H1 (cell line): ENCODE data around the gene APOBEC2. TPM values are rescaled to one million over a fixed set of nuclear protein-coding genes. Genes with fewer than 3 reads are reported as not detected.

Source experiments
- CTCF ChIA-PET: fragments of 300-600 bp; sonication (Branson Sonifier 250); formaldehyde crosslinking; loops from one replicate; lab custom pipeline; 2021; ENCODE audit not compliant: partially characterized antibody; lab: Charles Lee
- POLR2A ChIA-PET: fragments of 300-600 bp; sonication (Branson Sonifier 250); formaldehyde crosslinking; loops from one replicate; lab custom pipeline; 2021; ENCODE audit warnings: inconsistent platforms; ENCODE audit not compliant: partially characterized antibody; lab: Charles Lee
- DNase-seq, 2 experiments: peaks; one replicate each; pipeline versions ENCODE4 v3.0.0 to v3.0.0-alpha.2; 2010 to 2022; ENCODE audit warnings: low spot score in 2 of 2, low read depth in 1 of 2, mixed read lengths in 1 of 2
- FAIRE-seq: peaks from 2 replicates; lab custom pipeline; 2011; peaks lifted over from hg19 to GRCh38; lab: Jason Lieb, UNC
- H2AFZ ChIP-seq: 2 replicates; pipeline ENCODE4 v1.8.1; 2012; ENCODE audit warnings: low read length, inconsistent platforms
- H2AK5ac ChIP-seq: 2 replicates; pipeline ENCODE4 v1.6.1; 2013; ENCODE audit warnings: low read depth, low read length
- H2BK120ac ChIP-seq: replicated peaks from 2 replicates; pipeline ENCODE3; 2013; ENCODE audit warnings: low read depth, low read length, inconsistent platforms
- H2BK12ac ChIP-seq: 2 replicates; pipeline ENCODE4 v1.6.1; 2013; ENCODE audit warnings: low read depth, low read length
- H2BK15ac ChIP-seq: 2 replicates; pipeline ENCODE4 v1.6.1; 2013; ENCODE audit warnings: low read length
- H2BK20ac ChIP-seq: 2 replicates; pipeline ENCODE4 v1.6.1; 2013; ENCODE audit warnings: low read length
- H2BK5ac ChIP-seq: 2 replicates; pipeline ENCODE4 v1.6.1; 2013; ENCODE audit warnings: low read depth, low read length
- H3K14ac ChIP-seq: 2 replicates; pipeline ENCODE4 v1.6.1; 2013; ENCODE audit warnings: inconsistent platforms; ENCODE audit not compliant: insufficient read length
- H3K18ac ChIP-seq: 2 replicates; pipeline ENCODE4 v1.6.1; 2013; ENCODE audit warnings: low read length; ENCODE audit errors: extremely low read depth
- H3K23ac ChIP-seq: 2 replicates; pipeline ENCODE4 v1.6.1; 2013; ENCODE audit warnings: inconsistent platforms; ENCODE audit not compliant: insufficient read length
- H3K23me2 ChIP-seq: 2 replicates; pipeline ENCODE4 v1.6.1; 2013; ENCODE audit warnings: low read depth, low read length
- H3K27ac ChIP-seq: 2 replicates; pipeline ENCODE4 v1.6.1; 2011; ENCODE audit warnings: low read depth, low read length, inconsistent platforms
- H3K27me3 ChIP-seq, 4 experiments: replicated peaks in 1 of 4; 1 replicate in 1 of 4; 2 replicates in 3 of 4; pipeline versions ENCODE4 v1.6.1 to v1.8.1; 2011 to 2013; ENCODE audit warnings: low read length in 3 of 4, mild to moderate bottlenecking in 3 of 4, inconsistent platforms in 2 of 4, mixed read lengths in 2 of 4, moderate library complexity in 1 of 4; ENCODE audit not compliant: control insufficient read depth in 3 of 4, insufficient read depth in 3 of 4; ENCODE audit errors: extremely low read depth in 1 of 4
- H3K36me3 ChIP-seq, 4 experiments: 2 replicates each; pipeline versions ENCODE4 v1.6.1 to v1.8.1; 2011 to 2013; ENCODE audit warnings: mild to moderate bottlenecking in 4 of 4, low read length in 3 of 4, moderate library complexity in 2 of 4, control low read depth in 1 of 4, inconsistent platforms in 1 of 4; ENCODE audit not compliant: insufficient read depth in 4 of 4, control insufficient read depth in 2 of 4
- H3K4ac ChIP-seq: replicated peaks from 2 replicates; pipeline ENCODE3; 2013; ENCODE audit warnings: low read length, low read depth, mixed read lengths, inconsistent platforms; ENCODE audit not compliant: insufficient read length
- H3K4me1 ChIP-seq, 4 experiments: replicated peaks in 1 of 4; 1 replicate in 1 of 4; 2 replicates in 3 of 4; pipeline versions ENCODE4 v1.6.1 to v1.8.1; 2011 to 2013; ENCODE audit warnings: low read length in 3 of 4, inconsistent platforms in 2 of 4, mixed read lengths in 1 of 4; ENCODE audit not compliant: insufficient read depth in 4 of 4, control insufficient read depth in 3 of 4
- H3K4me2 ChIP-seq, 2 experiments: 2 replicates each; pipeline versions ENCODE4 v1.6.1 to v1.8.1; 2011 to 2013; ENCODE audit warnings: low read depth in 2 of 2, low read length in 2 of 2, control low read depth in 1 of 2, inconsistent platforms in 1 of 2, mild to moderate bottlenecking in 1 of 2; ENCODE audit not compliant: insufficient read depth in 1 of 2
- H3K4me3 ChIP-seq, 4 experiments: fragments of 200-600, 300-600 bp in 1 of 4; sonication (generic), shearing (Covaris generic), sonication (Bioruptor Twin) in 1 of 4; 2 replicates each; pipeline versions ENCODE4 v1.5.1 to v1.8.1; 2011 to 2016; ENCODE audit warnings: low read length in 4 of 4, low read depth in 3 of 4, control low read depth in 2 of 4, inconsistent platforms in 2 of 4, mild to moderate bottlenecking in 2 of 4, mixed read lengths in 1 of 4, moderate library complexity in 1 of 4; ENCODE audit not compliant: insufficient read depth in 2 of 4; ENCODE audit errors: extremely low read depth in 1 of 4
- H3K56ac ChIP-seq: replicated peaks from 2 replicates; pipeline ENCODE3; 2013; ENCODE audit warnings: low read depth, mild to moderate bottlenecking, mixed read lengths, low read length, inconsistent platforms; ENCODE audit not compliant: insufficient read length
- H3K79me1 ChIP-seq: 2 replicates; pipeline ENCODE4 v1.6.1; 2013; ENCODE audit warnings: low read depth, low read length, control low read depth
- H3K79me2 ChIP-seq, 2 experiments: 2 replicates each; pipeline versions ENCODE4 v1.6.1 to v1.8.1; 2012 to 2013; ENCODE audit warnings: low read length in 2 of 2, mild to moderate bottlenecking in 2 of 2, inconsistent platforms in 1 of 2; ENCODE audit not compliant: insufficient read depth in 2 of 2, control insufficient read depth in 1 of 2
- H3K9ac ChIP-seq, 4 experiments: replicated peaks in 1 of 4; 1 replicate in 1 of 4; 2 replicates in 3 of 4; pipeline versions ENCODE4 v1.6.1 to v1.8.1; 2011 to 2013; ENCODE audit warnings: low read depth in 3 of 4, low read length in 3 of 4, control low read depth in 2 of 4, mild to moderate bottlenecking in 2 of 4, moderate library complexity in 2 of 4, inconsistent platforms in 1 of 4; ENCODE audit errors: extremely low read depth in 1 of 4
- H3K9me3 ChIP-seq, 2 experiments: 2 replicates each; pipeline versions ENCODE4 v1.6.1 to v1.8.1; 2012 to 2013; ENCODE audit warnings: mild to moderate bottlenecking in 2 of 2, moderate library complexity in 2 of 2, control low read depth in 1 of 2, inconsistent platforms in 1 of 2, low read depth in 1 of 2, low read length in 1 of 2, mixed read lengths in 1 of 2; ENCODE audit not compliant: insufficient read depth in 2 of 2
- H4K20me1 ChIP-seq, 2 experiments: replicated peaks in 1 of 2; 2 replicates each; pipeline versions ENCODE3 to v1.8.1; 2011 to 2013; ENCODE audit warnings: inconsistent platforms in 2 of 2, low read length in 2 of 2, mild to moderate bottlenecking in 1 of 2; ENCODE audit not compliant: insufficient read depth in 2 of 2, control insufficient read depth in 1 of 2
- H4K5ac ChIP-seq: 2 replicates; pipeline ENCODE4 v1.6.1; 2013; ENCODE audit warnings: low read length, low read depth, mixed read lengths, inconsistent platforms; ENCODE audit not compliant: insufficient read length
- H4K8ac ChIP-seq: 2 replicates; pipeline ENCODE4 v1.8.0; 2013; ENCODE audit warnings: mild to moderate bottlenecking, moderate library complexity, low read length, inconsistent platforms; ENCODE audit not compliant: insufficient read depth; ENCODE audit errors: extremely low read depth
- H4K91ac ChIP-seq: replicated peaks from 2 replicates; pipeline ENCODE3; 2013; ENCODE audit warnings: low read length, mixed read lengths, inconsistent platforms; ENCODE audit not compliant: insufficient read length
- ATF2 ChIP-seq: IDR thresholded peaks from 2 replicates; pipeline ENCODE4 v1.6.1; 2012; ENCODE audit warnings: low read length, inconsistent platforms
- EZH2 ChIP-seq: fragments of 200-600 bp; sonication (generic); IDR thresholded peaks from 2 replicates; pipeline ENCODE4 v1.7.1; 2012; ENCODE audit warnings: low read depth, mild to moderate bottlenecking, moderate library complexity, low read length, inconsistent platforms; ENCODE audit not compliant: severe bottlenecking
- FOSL1 ChIP-seq: IDR thresholded peaks from 2 replicates; pipeline ENCODE4 v1.6.1; 2011; ENCODE audit warnings: mild to moderate bottlenecking, low read depth, low read length, moderate library complexity; ENCODE audit not compliant: insufficient read depth
- HDAC2 ChIP-seq, 2 experiments: fragments of 300-600 bp in 1 of 2; sonication (generic) in 1 of 2; IDR thresholded peaks; 2 replicates each; pipeline ENCODE4 v1.6.1; 2011 to 2012; ENCODE audit warnings: low read depth in 2 of 2, low read length in 2 of 2, mild to moderate bottlenecking in 2 of 2, moderate library complexity in 2 of 2, borderline replicate concordance in 1 of 2, inconsistent platforms in 1 of 2
- KDM4A ChIP-seq: IDR thresholded peaks from one replicate; pipeline ENCODE4 v1.7.1; 2012; ENCODE audit warnings: low read depth, mild to moderate bottlenecking, moderate library complexity, low read length, inconsistent platforms; ENCODE audit not compliant: severe bottlenecking
- MAX ChIP-seq: IDR thresholded peaks from 2 replicates; pipeline ENCODE4 v1.6.1; 2012; ENCODE audit warnings: inconsistent platforms
- NRF1 ChIP-seq: IDR thresholded peaks from 2 replicates; pipeline ENCODE4 v1.6.1; 2011; ENCODE audit warnings: mild to moderate bottlenecking, low read depth, low read length, improper control_type of control experiment
- RAD21 ChIP-seq, 2 experiments: IDR thresholded peaks in 1 of 2; conservative IDR thresholded peaks in 1 of 2; 2 replicates each; pipeline ENCODE4 v1.6.1; 2011; ENCODE audit warnings: low read depth in 2 of 2, low read length in 2 of 2, improper control_type of control experiment in 1 of 2, inconsistent platforms in 1 of 2, mild to moderate bottlenecking in 1 of 2, moderate library complexity in 1 of 2
- SP4 ChIP-seq: IDR thresholded peaks from 2 replicates; pipeline ENCODE4 v1.6.1; 2012; ENCODE audit warnings: low read length, inconsistent platforms
- TBP ChIP-seq: IDR thresholded peaks from 2 replicates; pipeline ENCODE4 v1.6.1; 2011; ENCODE audit warnings: low read depth, low read length, improper control_type of control experiment
- ZNF274 ChIP-seq: IDR thresholded peaks from 2 replicates; pipeline ENCODE4 v1.7.0; 2012; ENCODE audit warnings: low read length, borderline replicate concordance; ENCODE audit errors: extremely low read depth
- WGBS, 2 experiments: shearing (Covaris generic) in 1 of 2; methylation state at CpG; one replicate each; pipeline versions ENCODE4 v1.1.6 to v1.1.7; 2013 to 2015; ENCODE audit warnings: low lambda C conversion rate in 2 of 2, mixed read lengths in 2 of 2, inconsistent platforms in 1 of 2, low coverage in 1 of 2, missing lambda C conversion rate in 1 of 2; ENCODE audit not compliant: insufficient replicate concordance in 2 of 2, insufficient coverage in 1 of 2, insufficient read length in 1 of 2; ENCODE audit errors: extremely low coverage in 1 of 2, missing lambda C conversion rate in 1 of 2; 5-methylcytosine and 5-hydroxymethylcytosine counted together
- polyA plus RNA-seq, 7 experiments: library from polyadenylated mRNA; depleted of rRNA in 3 of 7; stranded (reverse) in 5 of 7; unstranded in 2 of 7; fragments of >200 nt in 5 of 7; fragments of 200-250 nt in 2 of 7; gene quantifications; 1 replicate in 5 of 7; 2 replicates in 1 of 7; 4 replicates in 1 of 7; pipeline versions ENCODE4 v1.2.1 to v1.2.3, GENCODE V29; 2011 to 2013; ENCODE audit warnings: missing spikeins in 2 of 7, mixed read lengths in 2 of 7
- total RNA-seq: library from RNA; stranded (reverse); fragmentation: NEBNext Ultra II Directional; extraction: Animal tissue kit (Norgen Biotek cat#: 25700); gene quantifications from 2 replicates; pipeline ENCODE4 v1.2.1, GENCODE V29; 2021

APOBEC2 gene
- total and polyA plus RNA-seq, 2 of the 8 experiments (the other 6 are each of a cell fraction or from before 2014, with no cell fraction given) = not detected

GRCh38 chr6:41050536-41050935, 2.5 kb upstream of the APOBEC2 start:
- H3K27ac ChIP-seq = no peak overlapping the region
- CTCF ChIA-PET = interaction anchor here (0.9 to 2.6 kb wide), 3 partner anchors 9 to 23 kb away, joined by 3 to 18 read pairs (median 10); partner anchors contain the start of gene UNC5CL

More at GRCh38 chr6:41050536-41050935, 2.5 kb upstream of the APOBEC2 start:
- Histone ChIP-seq H3K23ac (no peak overlapping the region), H3K4me3 (no peak overlapping the region), H3K4me2 (no peak overlapping the region), H2BK120ac (no peak overlapping the region), H3K9me3 (no peaks in the 10 kb centered on the region), H3K27me3 (no peaks in the 10 kb centered on the region), H4K5ac (no peak overlapping the region), H3K9ac (no peak overlapping the region), H3K4ac (no peak overlapping the region), H2BK15ac (no peak overlapping the region), H3K23me2 (no peaks in the 10 kb centered on the region), H2BK5ac (no peak overlapping the region), H2AFZ (no peak overlapping the region), H4K8ac (no peak overlapping the region), H2BK12ac (no peak overlapping the region), H3K79me2 (no peaks in the 10 kb centered on the region), H2BK20ac (no peak overlapping the region), H3K4me1 (peaks cover 0 to 5% (median 0%) of the 10 kb centered on the region in 4 experiments; a peak in 2 of 7 replicates), H4K20me1 (no peaks in the 10 kb centered on the region), H2AK5ac (no peak overlapping the region), H3K79me1 (no peaks in the 10 kb centered on the region), H3K56ac (no peak overlapping the region), H3K36me3 (no peaks in the 10 kb centered on the region), H3K18ac (no peak overlapping the region), H3K14ac (no peak overlapping the region), H4K91ac (no peak overlapping the region)
- FAIRE-seq (no peak), DNase-seq (no peak)
- TF ChIP-seq ATF2 (no peak), TBP (no peak), ZNF274 (no peak), MAX (no peak), FOSL1 (no peak), NRF1 (no peak), RAD21 (IDR thresholded peaks at IDR 0.05 in 1 of 2, conservative IDR thresholded peaks at IDR 0.05 in 1 of 2; ENCODE audit: low read depth in 2 of 2, low read length in 2 of 2) (no peak), KDM4A (no peak), EZH2 (no peak), HDAC2 (IDR thresholded peaks at IDR 0.05; ENCODE audit: borderline replicate concordance in 1 of 2, low read depth in 2 of 2, low read length in 2 of 2) (no peak), SP4 (no peak)
- POLR2A ChIA-PET = no interaction called here
- 90% methylated on average over 3 of the region's 3 CpGs; no CpG with 5 or more reads in 1 of the 2 experiments for WGBS, 2 experiments
